Hematopoietic multipotent progenitor cell treated with erythropoietin and hydrocortisone succinate and interleukin-3 and kit ligand, for 8 days (in vitro differentiated cells): ENCODE measurements around the gene TRIAP1.

Source experiments
- DNase-seq: peaks from one replicate; pipeline ENCODE4 v3.0.0-alpha.2; 2015

TRIAP1 gene

GRCh38 chr12:120425797-120426196 lies 20.4 kb downstream of the TRIAP1 start:
- DNase-seq = no peak

DNA sequence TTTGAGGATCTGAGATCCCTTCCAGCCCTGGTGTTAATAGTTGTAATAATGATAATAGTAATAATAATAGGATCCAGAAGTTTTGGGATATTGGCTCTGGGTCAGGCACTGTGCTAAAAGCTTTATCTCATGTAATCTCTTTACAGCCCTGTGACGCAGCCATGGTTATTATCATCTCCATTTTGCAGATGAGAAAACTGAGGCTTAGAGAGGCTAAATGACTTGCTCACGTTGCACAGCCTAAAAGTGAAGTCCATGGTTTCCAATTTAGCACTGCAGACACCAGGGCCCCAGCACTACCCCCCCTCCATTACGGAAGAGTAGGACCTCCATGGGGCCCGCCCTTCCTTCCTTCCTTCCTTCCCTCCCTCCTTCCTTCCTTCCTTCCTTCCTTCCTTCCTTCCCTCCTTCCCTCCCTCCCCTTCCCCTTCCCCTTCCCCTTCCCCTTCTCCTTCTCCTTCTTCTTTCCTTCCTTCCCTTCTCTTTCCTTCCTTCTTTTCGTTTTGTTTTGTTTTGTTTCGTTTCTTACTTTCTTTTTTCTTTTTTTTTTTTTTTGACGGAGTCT lies 23.2 kb downstream of the TRIAP1 start:
- no peak for DNase-seq

DNA sequence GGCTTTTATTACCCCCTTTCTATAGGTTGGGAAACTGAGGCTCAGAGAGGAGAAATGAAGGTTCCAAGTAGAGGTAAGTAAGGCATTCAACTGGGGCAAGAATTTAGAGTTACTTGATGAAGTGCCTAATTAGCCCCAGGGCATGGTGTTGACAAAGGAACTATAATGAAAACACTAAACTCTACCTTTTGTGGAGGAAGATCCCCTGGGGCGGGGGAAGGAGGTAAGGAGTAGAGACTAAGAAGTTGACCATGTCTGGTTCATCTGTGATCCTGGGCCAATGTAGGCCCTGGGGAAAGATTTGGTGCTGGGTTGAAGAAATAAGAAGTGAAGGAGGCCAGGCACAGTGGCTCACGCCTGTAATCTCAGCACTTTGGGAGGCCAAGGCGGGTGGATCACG lies 24.5 kb downstream of the TRIAP1 start:
- no peak for DNase-seq

GRCh38 chr12:120417917-120418580 lies 28.1 kb downstream of the TRIAP1 start:
- DNase-seq = no peak

DNA sequence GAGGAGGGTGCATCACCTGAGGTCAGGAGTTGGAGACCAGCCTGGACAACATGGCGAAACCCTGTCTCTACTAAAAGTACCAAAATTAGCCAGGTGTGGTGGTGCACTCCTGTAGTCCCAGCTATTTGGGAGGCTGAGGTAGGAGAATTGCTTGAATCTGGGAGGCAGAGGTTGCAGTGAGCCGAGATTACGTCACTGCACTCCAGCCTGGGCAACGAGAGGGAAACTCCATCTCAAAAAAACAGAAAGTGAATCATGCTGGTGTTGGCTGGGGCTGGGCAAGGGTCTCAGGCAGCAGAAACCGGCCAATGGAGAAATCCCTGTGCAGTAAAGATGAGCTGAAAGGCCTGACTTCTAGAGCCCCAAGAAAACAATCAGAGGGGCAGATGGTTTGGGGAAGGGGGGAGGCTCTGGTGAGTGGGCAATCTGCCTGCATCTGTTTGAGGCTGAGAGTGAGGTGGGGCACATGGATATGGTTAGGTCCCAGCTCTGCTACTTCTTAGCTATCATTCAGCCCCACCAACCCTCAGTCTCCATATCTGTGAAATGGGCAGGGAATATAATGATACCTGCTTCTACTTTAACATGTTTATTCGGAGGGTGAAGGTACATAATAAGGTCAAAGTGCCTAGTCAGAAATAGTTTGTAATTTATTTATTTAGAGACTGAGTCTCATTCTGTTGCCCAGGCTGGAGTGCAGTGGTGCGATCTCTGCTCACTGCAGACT lies 29.5 kb downstream of the TRIAP1 start:
- DNase-seq = no peak

GRCh38 chr12:120413901-120414695 lies 32.1 kb downstream of the TRIAP1 start:
- DNase-seq = no peak

- DNase-seq = no peak
Observed at GRCh38 chr12:120412421-120412820, 33.8 kb downstream of the TRIAP1 start.

- no peak for DNase-seq
Observed at GRCh38 chr12:120408771-120409170, 37.4 kb downstream of the TRIAP1 start.

GRCh38 chr12:120406553-120406952 lies 39.6 kb downstream of the TRIAP1 start:
- no peak for DNase-seq

DNA sequence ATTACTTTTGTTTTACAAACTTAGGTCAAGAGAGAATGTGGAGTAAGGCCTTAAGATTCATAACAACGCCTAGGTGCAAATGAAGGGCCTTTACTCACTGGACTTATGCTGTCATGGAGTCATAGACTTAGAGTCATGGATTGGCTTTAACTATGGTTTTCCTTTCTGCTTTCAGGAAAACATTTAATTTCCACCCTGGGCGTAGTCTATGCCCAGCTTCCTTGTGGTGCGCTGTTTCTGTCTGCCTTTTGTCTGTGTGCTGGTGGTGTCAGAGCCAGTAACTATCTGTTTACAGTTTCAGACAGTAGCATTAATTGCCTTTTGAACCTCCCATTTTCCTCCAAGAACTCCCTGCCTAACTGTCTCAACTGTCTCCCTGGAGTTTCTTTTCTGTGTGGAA lies 40.1 kb downstream of the TRIAP1 start:
- DNase-seq = no peak

DNA sequence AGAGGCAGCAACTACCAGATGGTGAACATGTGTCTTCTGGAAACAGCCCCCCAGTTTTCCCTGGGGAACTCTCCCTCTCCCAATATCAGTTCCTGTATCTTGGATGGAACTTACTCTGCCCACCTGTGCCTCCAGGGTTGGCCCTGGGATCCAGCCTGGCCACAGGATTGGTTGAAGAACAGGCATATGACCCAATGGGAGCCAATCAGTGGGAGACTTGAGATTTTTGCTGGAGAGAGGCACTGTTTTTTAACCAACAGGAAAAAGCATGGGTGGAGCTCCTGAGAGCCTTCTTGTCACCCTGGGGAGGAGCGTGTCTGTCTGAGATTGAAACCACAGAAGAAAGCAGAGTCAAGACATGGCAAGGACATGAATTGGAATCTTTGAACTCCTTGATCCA lies 41.9 kb downstream of the TRIAP1 start:
- peak; percentile 9 for DNase-seq

DNA sequence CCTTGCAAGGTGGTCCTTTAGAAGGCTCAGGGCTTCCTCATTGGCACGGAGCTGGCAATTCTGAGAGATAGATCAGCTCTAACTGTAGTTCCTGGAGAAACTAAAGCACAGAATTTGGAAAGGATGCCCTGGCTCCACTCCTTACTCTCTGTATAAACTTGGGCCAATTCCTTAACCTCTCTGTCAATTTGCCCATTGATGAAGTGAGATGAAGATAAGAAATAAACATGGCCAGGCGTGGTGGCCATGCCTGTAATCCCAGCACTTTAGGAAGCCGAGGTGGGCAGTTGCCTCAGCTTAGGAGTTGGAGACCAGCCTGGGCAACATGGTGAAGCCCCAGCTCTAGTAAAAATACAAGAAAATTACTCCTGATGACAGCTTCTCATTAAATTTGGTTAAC lies 42.3 kb downstream of the TRIAP1 start:
- DNase-seq = no peak

DNA sequence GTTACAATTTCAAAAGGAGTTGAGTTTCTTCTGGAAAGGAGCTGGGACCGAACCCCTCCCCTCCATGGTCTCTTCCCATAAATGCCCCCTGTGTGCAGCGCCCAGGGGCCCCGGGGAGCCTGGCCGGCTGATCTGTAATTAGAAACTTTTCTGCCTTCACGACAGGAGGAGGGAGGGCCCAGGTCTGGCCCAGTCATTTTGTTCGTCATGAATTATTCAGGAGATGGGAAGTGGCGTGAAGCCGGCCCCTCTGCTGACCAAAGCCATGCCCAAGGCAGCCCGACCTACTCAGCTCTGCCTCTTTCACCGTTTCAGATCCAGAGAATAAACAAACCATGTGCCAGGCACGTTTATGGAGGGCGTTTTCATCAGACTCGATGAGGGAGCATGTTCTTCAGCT lies 44.0 kb downstream of the TRIAP1 start:
- DNase-seq = no peak

GRCh38 chr12:120399531-120399930 lies 46.7 kb downstream of the TRIAP1 start:
- DNase-seq = no peak

- DNase-seq = no peak
Observed at GRCh38 chr12:120397824-120398540, 48.2 kb downstream of the TRIAP1 start.

DNA sequence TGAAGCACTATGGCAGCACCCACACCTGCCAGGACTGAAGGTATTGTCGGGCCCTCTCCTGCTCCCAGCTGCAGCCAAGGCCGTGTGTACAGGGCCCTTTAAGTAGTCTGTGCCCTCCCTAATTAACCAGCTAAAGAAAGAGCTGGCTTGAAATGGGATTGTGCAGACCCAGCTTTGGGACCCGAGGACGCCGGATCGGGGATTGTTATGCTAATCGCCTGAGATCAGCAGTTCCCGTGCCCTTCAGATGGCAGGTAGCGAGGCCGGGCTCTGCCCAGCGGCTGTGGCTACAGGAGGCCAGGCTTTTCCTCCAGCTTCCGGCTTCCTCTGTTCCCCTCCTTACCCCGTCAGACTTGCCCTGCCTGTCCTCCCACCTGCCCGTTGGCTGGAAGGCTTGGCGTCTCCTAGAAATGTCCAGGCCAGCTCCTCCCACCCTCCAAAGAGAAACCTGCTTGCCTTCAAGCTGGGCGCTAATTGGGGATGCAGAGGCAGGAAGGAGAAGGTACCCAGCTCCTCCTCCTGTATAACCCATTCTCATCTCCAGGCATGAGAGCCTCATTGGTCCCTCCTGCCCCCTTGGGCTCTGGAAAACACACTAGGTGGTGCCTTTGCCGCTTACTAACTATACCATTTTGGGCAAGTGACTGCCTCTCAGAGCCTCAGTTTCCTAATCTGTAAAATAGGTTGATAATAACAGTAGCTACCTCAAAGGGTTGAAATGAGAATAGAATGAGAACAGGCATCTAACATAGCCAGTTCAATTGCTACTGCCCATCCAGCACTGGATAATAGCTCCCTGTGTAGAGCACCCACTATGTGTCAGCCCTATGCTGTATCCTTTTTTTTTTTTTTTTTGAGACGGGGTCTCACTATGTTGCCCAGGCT lies 51.5 kb downstream of the TRIAP1 start:
- DNase-seq = no peak
